Spleen (tissue), 11 donors: ENCODE results near the gene LTBP2. TPM values are rescaled to one million over a fixed set of nuclear protein-coding genes. Genes with fewer than 3 reads are reported as not detected.

ENCODE experiments used
- DNase-seq: peaks from one replicate; pipeline ENCODE4 v3.0.0-alpha.2; 2020
- H3K27ac ChIP-seq, 8 donors: fragments of 200-600 bp; sonication (generic) in 7 of 8; 1 replicate in 4 of 8; 2 replicates in 4 of 8; pipeline versions ENCODE4 v1.5.0 to v1.8.0; 2016 to 2021; ENCODE audit warnings: inconsistent platforms in 4 of 8, mild to moderate bottlenecking in 4 of 8, moderate library complexity in 1 of 8
- H3K27me3 ChIP-seq, 7 donors: fragments of 200-600 bp; sonication (generic) in 6 of 7; replicated peaks in 1 of 7; 1 replicate in 4 of 7; 2 replicates in 3 of 7; pipeline versions ENCODE4 v1.5.0 to v1.8.0; 2016 to 2021; ENCODE audit warnings: inconsistent platforms in 3 of 7, mild to moderate bottlenecking in 1 of 7
- H3K36me3 ChIP-seq, 6 donors: fragments of 200-600 bp; sonication (generic) in 5 of 6; 1 replicate in 4 of 6; 2 replicates in 2 of 6; pipeline versions ENCODE4 v1.5.0 to v1.8.0; 2016 to 2021; ENCODE audit warnings: inconsistent platforms in 2 of 6
- H3K4me1 ChIP-seq, 6 donors: fragments of 200-600 bp; sonication (generic) in 5 of 6; 1 replicate in 3 of 6; 2 replicates in 3 of 6; pipeline versions ENCODE4 v1.5.0 to v1.8.0; 2016 to 2021; ENCODE audit warnings: inconsistent platforms in 3 of 6
- H3K4me3 ChIP-seq, 8 donors: fragments of 200-600 bp; sonication (generic) in 7 of 8; 1 replicate in 4 of 8; 2 replicates in 4 of 8; pipeline versions ENCODE4 v1.5.0 to v1.8.0; 2016 to 2021; ENCODE audit warnings: inconsistent platforms in 4 of 8, mild to moderate bottlenecking in 4 of 8, moderate library complexity in 2 of 8
- H3K9me3 ChIP-seq, 8 donors: fragments of 200-600 bp; sonication (generic) in 7 of 8; 1 replicate in 4 of 8; 2 replicates in 4 of 8; pipeline versions ENCODE4 v1.5.0 to v1.8.0; 2016 to 2021; ENCODE audit warnings: inconsistent platforms in 4 of 8
- POLR2A ChIP-seq, 3 donors: fragments of 450-650 bp; IDR thresholded peaks; one replicate each; pipeline ENCODE4 v1.5.1; 2017; ENCODE audit warnings: antibody characterized with exemption in 3 of 3, mild to moderate bottlenecking in 1 of 3
- POLR2AphosphoS5 ChIP-seq, 3 donors: sonication (generic); formaldehyde crosslinking; IDR thresholded peaks; one replicate each; pipeline ENCODE4 v1.5.1; 2017; ENCODE audit warnings: antibody characterized with exemption in 3 of 3
- WGBS, 5 donors: extraction: QIAGEN DNeasy Blood & Tissue Kit in 3 of 5; methylation state at CpG; one replicate each; pipeline versions ENCODE4 v1.1.5 to v1.1.7; 2013 to 2018; 5-methylcytosine and 5-hydroxymethylcytosine counted together
- intact Hi-C: fragments of 100-400 bp; cut with DNase I; formaldehyde crosslinking; loops from one replicate; pipeline ENCODE4 v1.15.0; 2023; ENCODE audit warnings: low total_unique reads
- polyA plus RNA-seq, 3 donors: library from polyadenylated mRNA; stranded (reverse); fragments of 200-250 nt; gene quantifications; one replicate each; pipeline ENCODE4 v1.2.1, GENCODE V29; 2013
- total RNA-seq, 7 donors: library from RNA; depleted of rRNA in 3 of 7; stranded (reverse); fragments of >200 nt in 3 of 7; fragmentation: NEBNext Ultra II Directional in 4 of 7; extraction: Animal tissue kit (Norgen Biotek cat#: 25700) in 4 of 7; gene quantifications; one replicate each; pipeline versions ENCODE4 v1.1.0 to v1.2.1, GENCODE V29; 2016 to 2021
- TF ChIP-seq, protein P1 (sequence below), 11 experiments: fragments of 200-600 bp in 7 of 11; fragments of 450-650 bp in 4 of 11; sonication (generic) in 4 of 11; IDR thresholded peaks in 8 of 11; conservative IDR thresholded peaks in 3 of 11; 1 replicate in 7 of 11; 2 replicates in 4 of 11; pipeline versions ENCODE4 v1.4.0 to v1.8.0; 2016 to 2021; ENCODE audit warnings: antibody characterized with exemption in 11 of 11, inconsistent platforms in 4 of 11, mild to moderate bottlenecking in 1 of 11
- donor health status: healthy with polysubstance abuse.
- donor health status: DM: no; HTN: no; CAD: no; lungs with moderate emphysema.
- donor health status: DM: no; HTN: no; CAD: no.
- donor health status: Bipolar disorder and iron deficiency.
- donor health status: healthy.
- donor health status: DM: no; HTN: no; CAD: no.
- donor health status: DM: yes; HTN: yes; CAD: no.

LTBP2 gene
- total and polyA plus RNA-seq, 10 donors: 3.4 to 10.7 (median 5.6) TPM

DNA sequence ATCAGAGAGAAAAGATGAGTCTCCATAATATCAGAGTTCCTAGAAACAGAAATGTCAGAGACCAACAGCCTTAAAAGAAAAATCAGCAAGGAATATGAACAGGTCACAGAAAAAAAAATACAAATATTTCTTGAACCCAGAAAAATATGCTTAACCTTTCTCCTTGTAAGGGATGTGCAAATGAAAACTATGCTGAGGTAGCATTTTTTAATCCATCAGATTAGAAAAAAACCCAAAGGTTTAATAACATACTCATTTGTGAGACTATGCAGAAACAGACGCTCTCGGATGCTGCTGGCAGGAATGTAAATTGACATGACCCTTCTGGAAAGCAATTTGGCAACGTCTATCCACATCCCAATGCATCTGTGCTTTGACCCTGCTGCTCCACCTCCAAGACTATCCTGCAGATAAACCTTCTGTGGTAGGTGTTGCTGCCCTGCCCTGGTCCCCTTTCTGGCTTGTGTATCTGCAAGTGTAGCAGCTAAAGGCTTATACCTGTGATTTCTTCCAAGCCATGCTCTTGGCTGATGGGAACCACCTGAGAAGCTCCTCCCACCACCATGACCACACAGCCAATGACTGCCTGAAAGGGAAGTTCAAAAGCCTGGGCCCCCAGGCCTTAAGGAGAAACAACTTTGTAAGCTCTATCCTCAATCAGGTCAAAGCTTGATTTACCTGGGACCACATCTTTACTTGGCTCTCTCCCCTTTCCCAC is 49.4 kb downstream of the LTBP2 start:
- Histone ChIP-seq H3K36me3 (no peaks in the 10 kb centered on the region), H3K27me3 (peaks cover 0 to 8% (median 0%) of the 10 kb centered on the region in 7 donors), H3K4me3 (no peak overlapping the region), H3K9me3 (no peaks in the 10 kb centered on the region), H3K4me1 (peaks cover 0 to 10% (median 0%) of the 10 kb centered on the region in 6 donors), H3K27ac (no peak overlapping the region)
- peak; percentile 8 for DNase-seq
- intact Hi-C loops: no loop called here
- TF ChIP-seq, protein P1, sequence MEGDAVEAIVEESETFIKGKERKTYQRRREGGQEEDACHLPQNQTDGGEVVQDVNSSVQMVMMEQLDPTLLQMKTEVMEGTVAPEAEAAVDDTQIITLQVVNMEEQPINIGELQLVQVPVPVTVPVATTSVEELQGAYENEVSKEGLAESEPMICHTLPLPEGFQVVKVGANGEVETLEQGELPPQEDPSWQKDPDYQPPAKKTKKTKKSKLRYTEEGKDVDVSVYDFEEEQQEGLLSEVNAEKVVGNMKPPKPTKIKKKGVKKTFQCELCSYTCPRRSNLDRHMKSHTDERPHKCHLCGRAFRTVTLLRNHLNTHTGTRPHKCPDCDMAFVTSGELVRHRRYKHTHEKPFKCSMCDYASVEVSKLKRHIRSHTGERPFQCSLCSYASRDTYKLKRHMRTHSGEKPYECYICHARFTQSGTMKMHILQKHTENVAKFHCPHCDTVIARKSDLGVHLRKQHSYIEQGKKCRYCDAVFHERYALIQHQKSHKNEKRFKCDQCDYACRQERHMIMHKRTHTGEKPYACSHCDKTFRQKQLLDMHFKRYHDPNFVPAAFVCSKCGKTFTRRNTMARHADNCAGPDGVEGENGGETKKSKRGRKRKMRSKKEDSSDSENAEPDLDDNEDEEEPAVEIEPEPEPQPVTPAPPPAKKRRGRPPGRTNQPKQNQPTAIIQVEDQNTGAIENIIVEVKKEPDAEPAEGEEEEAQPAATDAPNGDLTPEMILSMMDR (IDR thresholded peaks at IDR 0.05 in 8 of 11, conservative IDR thresholded peaks at IDR 0.05 in 3 of 11): no peak
- TF ChIP-seq POLR2AphosphoS5 (IDR thresholded peaks at IDR 0.05): no peak
- TF ChIP-seq POLR2A (IDR thresholded peaks at IDR 0.05): no peak
- WGBS, 5 donors: 60 to 79% (median 66%) methylated on average over 3 of the region's 3 CpGs

DNA sequence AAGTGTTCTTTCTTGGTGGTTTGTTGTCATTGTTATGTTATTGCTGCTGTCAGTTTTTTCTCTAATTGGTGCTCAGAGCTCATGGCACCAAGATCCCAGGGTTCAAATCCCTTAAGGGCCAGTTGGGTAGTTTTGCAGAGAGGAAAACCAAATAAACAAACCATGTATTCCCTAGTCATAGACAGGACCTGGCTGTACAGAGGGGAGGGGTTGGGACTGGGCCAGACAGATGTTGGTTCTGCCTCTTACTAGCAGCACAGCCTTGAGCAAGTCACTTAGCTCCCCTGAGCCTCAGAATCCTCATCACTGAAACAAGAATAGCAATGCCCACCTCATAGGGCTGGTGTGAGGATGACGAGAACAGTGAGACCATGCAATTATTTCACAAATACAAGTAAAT is 53.4 kb downstream of the LTBP2 start:
- H3K4me1 ChIP-seq: peaks cover 0 to 19% (median 4%) of the 10 kb centered on the region in 6 donors
- no peaks in the 10 kb centered on the region for H3K36me3 ChIP-seq
- no peak overlapping the region for H3K4me3 ChIP-seq
- no peak for TF ChIP-seq POLR2A (IDR thresholded peaks at IDR 0.05)
- no peak for TF ChIP-seq POLR2AphosphoS5 (IDR thresholded peaks at IDR 0.05)
- TF ChIP-seq, protein P1 (IDR thresholded peaks at IDR 0.05 in 8 of 11, conservative IDR thresholded peaks at IDR 0.05 in 3 of 11): no peak
- no peak overlapping the region for H3K27ac ChIP-seq
- intact Hi-C loops: no loop called here
- peak; percentile 2 for DNase-seq
- H3K27me3 ChIP-seq: no peaks in the 10 kb centered on the region
- 71 to 94% (median 92%) methylated on average over 1 of the region's 1 CpG for WGBS, 5 donors
- no peaks in the 10 kb centered on the region for H3K9me3 ChIP-seq

DNA sequence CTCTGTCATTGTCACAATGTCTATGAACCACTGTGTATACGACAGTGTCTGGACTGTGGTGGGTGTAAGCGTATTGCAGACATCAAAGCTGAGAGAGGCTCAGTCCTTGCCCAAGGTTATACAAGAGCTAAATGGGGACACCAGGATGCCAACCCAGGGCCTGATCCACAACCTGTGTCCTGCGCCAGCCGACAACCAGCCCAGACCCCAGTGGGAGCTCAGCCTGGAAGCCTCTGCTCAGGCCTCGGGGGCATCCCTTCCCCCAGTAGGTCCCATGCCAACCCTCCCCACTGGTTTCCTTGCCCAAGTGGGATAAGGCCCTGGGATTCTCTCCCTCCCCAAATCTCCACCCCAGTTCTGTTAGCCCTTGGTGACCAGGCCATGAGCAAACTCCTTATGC is 54.3 kb downstream of the LTBP2 start:
- TF ChIP-seq POLR2A (IDR thresholded peaks at IDR 0.05): no peak
- TF ChIP-seq POLR2AphosphoS5 (IDR thresholded peaks at IDR 0.05): no peak
- TF ChIP-seq, protein P1 (IDR thresholded peaks at IDR 0.05 in 8 of 11, conservative IDR thresholded peaks at IDR 0.05 in 3 of 11): no peak
- peak; percentile 41 for DNase-seq
- intact Hi-C loops: no loop called here
- no peak overlapping the region for H3K4me3 ChIP-seq
- no peak overlapping the region for H3K27ac ChIP-seq
- H3K36me3 ChIP-seq: no peaks in the 10 kb centered on the region
- H3K4me1 ChIP-seq: peaks cover 0 to 22% (median 12%) of the 10 kb centered on the region in 6 donors
- 75 to 93% (median 79%) methylated on average over 5 of the region's 5 CpGs for WGBS, 5 donors
- no peaks in the 10 kb centered on the region for H3K27me3 ChIP-seq
- H3K9me3 ChIP-seq: no peaks in the 10 kb centered on the region

DNA sequence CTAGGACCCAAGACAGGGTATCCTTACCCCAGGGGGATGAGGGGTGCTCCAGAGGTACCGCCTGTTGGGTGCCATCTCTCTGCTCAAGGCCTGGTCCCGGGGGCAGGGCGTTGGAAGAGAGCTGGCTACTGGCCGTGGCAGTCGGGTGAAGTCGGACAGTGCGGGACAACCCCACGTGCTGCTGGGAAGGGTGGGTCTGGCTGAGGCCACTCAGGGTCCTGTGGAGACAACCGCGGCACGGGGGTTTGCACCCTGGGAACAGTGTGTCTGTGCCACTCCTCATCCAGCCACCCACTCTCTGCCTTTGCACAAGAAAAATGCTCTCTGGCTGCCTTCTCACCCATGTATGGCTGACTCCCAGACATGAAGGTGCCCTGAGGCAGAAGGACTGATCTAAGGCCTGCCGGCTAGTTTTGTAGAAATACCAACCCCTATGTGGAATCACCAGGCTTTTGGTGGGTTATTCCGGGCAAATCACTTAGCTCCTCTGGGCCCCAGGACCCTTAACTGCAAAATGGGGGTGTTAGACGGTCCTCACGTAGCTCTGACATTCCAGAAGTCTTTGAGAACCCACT is 56.5 kb downstream of the LTBP2 start:
- peak; percentile 67 for DNase-seq
- Histone ChIP-seq H3K4me1 (peaks cover 0 to 41% (median 22%) of the 10 kb centered on the region in 6 donors), H3K27ac (no peak overlapping the region), H3K4me3 (no peak overlapping the region), H3K36me3 (no peaks in the 10 kb centered on the region), H3K27me3 (no peaks in the 10 kb centered on the region), H3K9me3 (no peaks in the 10 kb centered on the region)
- TF ChIP-seq POLR2AphosphoS5 (IDR thresholded peaks at IDR 0.05): no peak
- TF ChIP-seq POLR2A (IDR thresholded peaks at IDR 0.05): no peak
- TF ChIP-seq, protein P1 (IDR thresholded peaks at IDR 0.05 in 8 of 11, conservative IDR thresholded peaks at IDR 0.05 in 3 of 11): no peak
- intact Hi-C loops: no loop called here
- WGBS, 5 donors: 81 to 98% (median 94%) methylated on average over 7 to 15 of the region's 15 CpGs
